ENCODE data around the gene TMEM100. TPM values are rescaled to one million over a fixed set of nuclear protein-coding genes. Genes with fewer than 3 reads are reported as not detected.

Gene TMEM100
- polyA plus RNA-seq, 4 donors, result 0.45 to 24.0 (median 6.0) TPM

GRCh38 chr17:55708175-55708974 is 14.3 kb downstream of the TMEM100 start:
- no peak overlapping the region for H3K27ac ChIP-seq (ENCODE audit: low read depth in 1 of 3, low read length in 2 of 3)
- H3K4me3 ChIP-seq (ENCODE audit: low read depth in 1 of 3, low read length in 3 of 3), result no peak overlapping the region
- WGBS, 3 donors, result 32 to 56% (median 52%) methylated on average over 8 of the region's 8 CpGs
- DNase-seq (no peak), FAIRE-seq (no peak)
- H3K4me1 ChIP-seq (ENCODE audit: control insufficient read depth in 3 of 3, insufficient read depth in 2 of 3, low read depth in 1 of 3, low read length in 2 of 3), result peaks cover 0 to 4% (median 0%) of the 10 kb centered on the region in 3 donors
- H3K27me3 ChIP-seq (ENCODE audit: control insufficient read depth in 3 of 3, insufficient read depth in 3 of 3, low read length in 3 of 3), result peaks cover 0 to 3% (median 0%) of the 10 kb centered on the region in 3 donors
- H3K36me3 ChIP-seq (ENCODE audit: control insufficient read depth in 3 of 3, insufficient read depth in 2 of 3, low read depth in 1 of 3, low read length in 3 of 3), result no peaks in the 10 kb centered on the region
- H3K9me3 ChIP-seq (ENCODE audit: control insufficient read depth in 2 of 2, insufficient read depth in 1 of 2, low read depth in 1 of 2, low read length in 1 of 2), result no peaks in the 10 kb centered on the region

GRCh38 chr17:55706808-55707773 is 15.6 kb downstream of the TMEM100 start:
- WGBS, 3 donors, result 28 to 47% (median 42%) methylated on average over 11 of the region's 11 CpGs
- no peak for DNase-seq
- H3K9me3 ChIP-seq (ENCODE audit: control insufficient read depth in 2 of 2, insufficient read depth in 1 of 2, low read depth in 1 of 2, low read length in 1 of 2), result no peaks in the 10 kb centered on the region
- H3K36me3 ChIP-seq (ENCODE audit: control insufficient read depth in 3 of 3, insufficient read depth in 2 of 3, low read depth in 1 of 3, low read length in 3 of 3), result no peaks in the 10 kb centered on the region
- H3K27ac ChIP-seq (ENCODE audit: low read depth in 1 of 3, low read length in 2 of 3), result no peak overlapping the region
- H3K4me3 ChIP-seq (ENCODE audit: low read depth in 1 of 3, low read length in 3 of 3), result no peak overlapping the region
- H3K4me1 ChIP-seq (ENCODE audit: control insufficient read depth in 3 of 3, insufficient read depth in 2 of 3, low read depth in 1 of 3, low read length in 2 of 3), result peaks cover 0 to 4% (median 0%) of the 10 kb centered on the region in 3 donors
- no peak for FAIRE-seq
- peaks cover 0 to 3% (median 0%) of the 10 kb centered on the region in 3 donors for H3K27me3 ChIP-seq (ENCODE audit: control insufficient read depth in 3 of 3, insufficient read depth in 3 of 3, low read length in 3 of 3)

- Histone ChIP-seq H3K9me3 (ENCODE audit: control insufficient read depth in 2 of 2, insufficient read depth in 1 of 2, low read depth in 1 of 2, low read length in 1 of 2) (no peaks in the 10 kb centered on the region), H3K36me3 (ENCODE audit: control insufficient read depth in 3 of 3, insufficient read depth in 2 of 3, low read depth in 1 of 3, low read length in 3 of 3) (no peaks in the 10 kb centered on the region), H3K4me1 (ENCODE audit: control insufficient read depth in 3 of 3, insufficient read depth in 2 of 3, low read depth in 1 of 3, low read length in 2 of 3) (peaks cover 0 to 4% (median 0%) of the 10 kb centered on the region in 3 donors), H3K4me3 (ENCODE audit: low read depth in 1 of 3, low read length in 3 of 3) (no peak overlapping the region), H3K27ac (ENCODE audit: low read depth in 1 of 3, low read length in 2 of 3) (no peak overlapping the region), H3K27me3 (ENCODE audit: control insufficient read depth in 3 of 3, insufficient read depth in 3 of 3, low read length in 3 of 3) (peaks cover 0 to 3% (median 0%) of the 10 kb centered on the region in 3 donors)
- FAIRE-seq (no peak), DNase-seq (no peak)
Observed at GRCh38 chr17:55705847-55706246, 16.8 kb downstream of the TMEM100 start.

DNA sequence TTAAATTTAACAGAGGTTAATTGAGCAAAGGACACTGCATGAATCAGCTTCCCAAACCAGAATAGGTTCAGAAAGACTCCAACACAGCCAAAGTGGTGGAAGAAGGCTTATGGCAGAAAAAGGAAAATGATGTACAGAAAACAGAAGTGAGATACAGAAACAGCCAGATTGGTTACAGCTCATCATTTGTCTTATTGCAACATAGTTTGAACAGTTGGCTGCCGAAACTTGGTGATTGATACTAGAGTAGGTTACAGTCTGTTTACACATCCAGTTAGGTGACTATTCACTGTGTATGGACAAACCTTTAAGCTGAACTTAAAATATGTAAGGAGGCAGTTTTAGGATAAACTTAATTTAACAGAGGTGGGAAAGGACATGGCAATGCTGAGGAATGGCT is 18.3 kb downstream of the TMEM100 start:
- FAIRE-seq, result no peak
- Histone ChIP-seq H3K36me3 (ENCODE audit: control insufficient read depth in 3 of 3, insufficient read depth in 2 of 3, low read depth in 1 of 3, low read length in 3 of 3) (no peaks in the 10 kb centered on the region), H3K9me3 (ENCODE audit: control insufficient read depth in 2 of 2, insufficient read depth in 1 of 2, low read depth in 1 of 2, low read length in 1 of 2) (no peaks in the 10 kb centered on the region), H3K4me1 (ENCODE audit: control insufficient read depth in 3 of 3, insufficient read depth in 2 of 3, low read depth in 1 of 3, low read length in 2 of 3) (peaks cover 0 to 4% (median 0%) of the 10 kb centered on the region in 3 donors), H3K27ac (ENCODE audit: low read depth in 1 of 3, low read length in 2 of 3) (no peak overlapping the region), H3K27me3 (ENCODE audit: control insufficient read depth in 3 of 3, insufficient read depth in 3 of 3, low read length in 3 of 3) (peaks cover 0 to 3% (median 0%) of the 10 kb centered on the region in 3 donors), H3K4me3 (ENCODE audit: low read depth in 1 of 3, low read length in 3 of 3) (no peak overlapping the region)
- no peak for DNase-seq
- WGBS, 3 donors, result 64 to 72% (median 65%) methylated on average over 1 of the region's 1 CpG

DNA sequence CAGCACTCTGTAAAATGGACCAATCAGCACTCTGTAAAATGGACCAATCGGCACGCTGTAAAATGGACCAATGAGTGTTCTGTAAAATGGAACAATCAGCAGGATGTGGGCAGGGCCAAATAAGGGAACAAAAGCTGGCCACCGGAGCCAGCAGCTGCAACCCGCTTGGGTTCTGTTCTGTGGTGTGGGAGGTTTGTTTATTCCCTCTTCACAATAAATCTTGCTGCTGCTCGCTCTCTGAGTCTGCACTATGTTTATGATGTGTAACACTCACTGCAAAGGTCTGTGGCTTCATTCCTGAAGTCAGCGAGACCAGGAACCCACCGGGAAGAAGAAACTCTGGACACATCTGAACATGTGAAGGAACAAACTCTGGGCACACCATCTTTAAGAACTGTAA is 20.5 kb downstream of the TMEM100 start:
- DNase-seq (no peak), FAIRE-seq (no peak)
- Histone ChIP-seq H3K9me3 (ENCODE audit: control insufficient read depth in 2 of 2, insufficient read depth in 1 of 2, low read depth in 1 of 2, low read length in 1 of 2) (no peaks in the 10 kb centered on the region), H3K27me3 (ENCODE audit: control insufficient read depth in 3 of 3, insufficient read depth in 3 of 3, low read length in 3 of 3) (no peaks in the 10 kb centered on the region), H3K4me3 (ENCODE audit: low read depth in 1 of 3, low read length in 3 of 3) (no peak overlapping the region), H3K36me3 (ENCODE audit: control insufficient read depth in 3 of 3, insufficient read depth in 2 of 3, low read depth in 1 of 3, low read length in 3 of 3) (no peaks in the 10 kb centered on the region), H3K4me1 (ENCODE audit: control insufficient read depth in 3 of 3, insufficient read depth in 2 of 3, low read depth in 1 of 3, low read length in 2 of 3) (peaks cover 0 to 4% (median 0%) of the 10 kb centered on the region in 3 donors), H3K27ac (ENCODE audit: low read depth in 1 of 3, low read length in 2 of 3) (no peak overlapping the region)
- WGBS, 3 donors, result 68 to 82% (median 78%) methylated on average over 7 of the region's 7 CpGs

DNA sequence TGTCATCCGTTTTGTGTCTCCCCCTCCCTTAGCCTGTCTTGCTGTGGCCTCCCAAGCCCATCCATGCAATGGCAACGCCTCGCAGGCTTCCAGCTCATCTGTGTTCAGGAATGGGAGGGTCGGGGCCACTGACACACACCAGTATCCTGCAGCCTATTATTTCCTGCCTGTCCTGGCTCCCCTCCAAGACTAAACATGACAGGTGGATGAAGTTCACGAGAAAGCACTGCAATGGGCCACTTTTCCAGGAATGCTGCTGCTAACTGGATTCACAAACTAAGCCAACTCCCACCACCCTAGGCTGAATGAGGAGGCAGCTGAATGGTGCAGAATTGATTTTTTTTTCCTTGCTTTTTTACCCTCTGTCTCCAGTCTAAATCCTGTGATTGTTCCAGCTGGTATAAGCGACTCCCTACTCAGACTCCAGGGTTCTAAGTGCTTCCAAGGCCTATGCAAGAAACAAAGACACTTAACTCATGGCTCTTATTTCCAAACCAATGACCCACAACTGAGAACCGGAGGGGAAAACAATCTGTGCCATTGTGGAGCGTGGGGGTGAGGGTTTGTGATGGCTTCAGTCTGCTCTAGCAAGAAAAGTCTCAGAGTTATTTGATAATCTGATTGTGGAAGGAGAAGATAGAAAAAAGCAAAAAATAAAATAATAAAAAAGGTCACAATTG is 23.3 kb downstream of the TMEM100 start:
- Histone ChIP-seq H3K36me3 (ENCODE audit: control insufficient read depth in 3 of 3, insufficient read depth in 2 of 3, low read depth in 1 of 3, low read length in 3 of 3) (no peaks in the 10 kb centered on the region), H3K27ac (ENCODE audit: low read depth in 1 of 3, low read length in 2 of 3) (no peak overlapping the region), H3K4me1 (ENCODE audit: control insufficient read depth in 3 of 3, insufficient read depth in 2 of 3, low read depth in 1 of 3, low read length in 2 of 3) (no peaks in the 10 kb centered on the region), H3K27me3 (ENCODE audit: control insufficient read depth in 3 of 3, insufficient read depth in 3 of 3, low read length in 3 of 3) (no peaks in the 10 kb centered on the region), H3K9me3 (ENCODE audit: control insufficient read depth in 2 of 2, insufficient read depth in 1 of 2, low read depth in 1 of 2, low read length in 1 of 2) (no peaks in the 10 kb centered on the region), H3K4me3 (ENCODE audit: low read depth in 1 of 3, low read length in 3 of 3) (no peak overlapping the region)
- FAIRE-seq (no peak), DNase-seq (no peak)
- whole genome bisulfite sequencing, 3 donors, result 52 to 63% (median 56%) methylated on average over 8 of the region's 8 CpGs

DNA sequence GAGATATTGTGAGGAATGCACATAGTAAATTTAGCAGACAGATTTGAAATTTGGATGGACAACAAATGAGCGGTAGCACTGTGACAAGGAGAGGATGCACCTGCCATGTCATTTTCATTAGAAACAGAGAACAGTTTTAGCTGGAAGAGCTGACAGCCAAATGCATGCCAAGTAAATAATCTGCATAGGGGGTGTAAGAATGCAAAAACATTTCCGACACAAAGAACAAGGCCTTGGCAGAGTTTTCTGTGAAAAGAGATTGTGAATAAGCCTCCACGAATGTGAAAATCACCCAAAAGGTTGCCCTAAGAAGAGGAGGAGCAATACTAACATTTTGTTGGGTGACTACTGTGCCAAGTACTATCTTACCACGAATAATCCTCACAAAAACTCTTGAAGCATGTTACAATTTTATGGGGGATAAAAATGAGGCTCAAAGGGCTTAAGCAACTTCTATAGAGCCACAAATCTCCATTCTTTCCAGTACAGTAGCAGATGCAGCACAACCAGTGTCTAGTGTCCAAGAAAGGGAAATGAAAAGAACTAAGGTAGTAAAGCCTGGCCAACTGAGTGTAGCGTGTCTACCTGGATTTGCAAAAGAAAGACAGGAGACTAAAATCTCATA is 28.3 kb downstream of the TMEM100 start:
- no peak for FAIRE-seq
- H3K27ac ChIP-seq (ENCODE audit: low read depth in 1 of 3, low read length in 2 of 3), result peak overlapping the region in 1 of 3 donors; percentile 3
- H3K4me1 ChIP-seq (ENCODE audit: control insufficient read depth in 3 of 3, insufficient read depth in 2 of 3, low read depth in 1 of 3, low read length in 2 of 3), result no peaks in the 10 kb centered on the region
- no peak overlapping the region for H3K4me3 ChIP-seq (ENCODE audit: low read depth in 1 of 3, low read length in 3 of 3)
- WGBS, 3 donors, result 57 to 69% (median 69%) methylated on average over 5 of the region's 5 CpGs
- no peak for DNase-seq
- H3K27me3 ChIP-seq (ENCODE audit: control insufficient read depth in 3 of 3, insufficient read depth in 3 of 3, low read length in 3 of 3), result no peaks in the 10 kb centered on the region
- H3K36me3 ChIP-seq (ENCODE audit: control insufficient read depth in 3 of 3, insufficient read depth in 2 of 3, low read depth in 1 of 3, low read length in 3 of 3), result no peaks in the 10 kb centered on the region
- H3K9me3 ChIP-seq (ENCODE audit: control insufficient read depth in 2 of 2, insufficient read depth in 1 of 2, low read depth in 1 of 2, low read length in 1 of 2), result no peaks in the 10 kb centered on the region
